Astrocyte (in vitro differentiated cells and primary cell): ENCODE results near the gene SPHK2.

Experiments
- CTCF ChIP-seq: IDR thresholded peaks from 2 replicates; pipeline ENCODE4 v1.5.1; 2011; ENCODE audit warnings: low read depth, mild to moderate bottlenecking, inconsistent platforms, low read length, moderate library complexity; ENCODE audit not compliant: insufficient read depth
- EZH2 ChIP-seq: IDR thresholded peaks from 2 replicates; pipeline ENCODE4 v1.6.1; 2012; ENCODE audit warnings: mild to moderate bottlenecking, low read length, inconsistent platforms; ENCODE audit not compliant: insufficient read depth

- TF ChIP-seq CTCF (no peak), EZH2 (no peak)
These were observed 6.1 kb upstream of the SPHK2 start for GRCh38 chr19:48613024-48613851.
